HG03039 (cell line): ENCODE measurements around the gene UBXN10.
"Not testable (repeated sequence)": the region's sequence is repeated elsewhere in the genome, so short reads cannot be mapped to it uniquely, and the experiment has no call there.

Source experiments
- ATAC-seq: cut with Tn5 transposase; IDR thresholded peaks from one replicate; pipeline ENCODE4 v1.9.1; 2021; ENCODE audit warnings: mild to moderate bottlenecking, moderate library complexity; ENCODE audit not compliant: unreplicated experiment

UBXN10 gene

GRCh38 chr1:20199403-20199802, 13.5 kb downstream of the UBXN10 start:
- ATAC-seq, result no peak

- ATAC-seq, result no peak
Observed at GRCh38 chr1:20199840-20200239, 13.9 kb downstream of the UBXN10 start.

- no peak for ATAC-seq
Observed at GRCh38 chr1:20200966-20201365, 15.1 kb downstream of the UBXN10 start.

- no peak for ATAC-seq
Observed at GRCh38 chr1:20202166-20202565, 16.3 kb downstream of the UBXN10 start.

- ATAC-seq, result no peak
Observed at GRCh38 chr1:20207546-20207945, 21.6 kb downstream of the UBXN10 start.

- no peak for ATAC-seq
Observed at GRCh38 chr1:20209471-20209870, 23.6 kb downstream of the UBXN10 start.

GRCh38 chr1:20210736-20211460, 25.0 kb downstream of the UBXN10 start:
- ATAC-seq, result no peak

- ATAC-seq, result no peak
Observed at GRCh38 chr1:20211511-20211931, 25.6 kb downstream of the UBXN10 start.

GRCh38 chr1:20212085-20212684, 26.3 kb downstream of the UBXN10 start:
- no peak for ATAC-seq

- ATAC-seq, result no peak
Observed at GRCh38 chr1:20212685-20213331, 26.9 kb downstream of the UBXN10 start.

- ATAC-seq, result no peak
Observed at GRCh38 chr1:20215716-20216115, 29.8 kb downstream of the UBXN10 start.

GRCh38 chr1:20216574-20216973, 30.7 kb downstream of the UBXN10 start:
- ATAC-seq, result no peak

- ATAC-seq, result not testable (repeated sequence)
Observed at GRCh38 chr1:20219053-20219452, 33.2 kb downstream of the UBXN10 start.

- ATAC-seq, result no peak
Observed at GRCh38 chr1:20220036-20220435, 34.1 kb downstream of the UBXN10 start.

GRCh38 chr1:20223106-20223505, 37.2 kb downstream of the UBXN10 start:
- ATAC-seq, result no peak

GRCh38 chr1:20223551-20224419, 37.9 kb downstream of the UBXN10 start:
- no peak for ATAC-seq

- no peak for ATAC-seq
Observed at GRCh38 chr1:20224546-20224945, 38.6 kb downstream of the UBXN10 start.

GRCh38 chr1:20227704-20228103, 41.8 kb downstream of the UBXN10 start:
- no peak for ATAC-seq

GRCh38 chr1:20228314-20228825, 42.5 kb downstream of the UBXN10 start:
- no peak for ATAC-seq

- no peak for ATAC-seq
Observed at GRCh38 chr1:20229171-20229570, 43.3 kb downstream of the UBXN10 start.

- ATAC-seq, result not testable (repeated sequence)
Observed at GRCh38 chr1:20232564-20232963, 46.7 kb downstream of the UBXN10 start.
